ENCODE data around the gene SPDYE5.
A peak's percentile ranks its signal among the peaks of the same experiment; 100 is the strongest.

Gene SPDYE5

DNA sequence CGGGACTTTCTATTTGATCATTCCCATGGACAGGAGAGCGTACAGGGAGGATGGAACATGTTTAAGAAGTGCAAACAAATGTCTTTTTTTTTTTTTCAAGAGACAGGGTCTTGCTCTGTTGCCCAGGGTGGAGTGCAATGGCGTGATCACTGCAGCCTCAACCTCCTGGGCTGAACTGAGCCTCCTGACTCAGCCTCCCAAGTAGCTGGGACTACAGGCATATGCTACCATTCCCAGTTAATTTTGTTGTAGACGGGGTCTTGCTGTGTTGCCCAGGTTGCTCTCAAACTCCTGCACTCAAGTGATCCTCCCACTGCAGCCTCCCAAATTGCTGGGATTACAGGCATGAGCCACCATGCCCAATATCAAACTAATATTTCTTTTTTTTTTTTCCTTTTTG, 40.5 kb downstream of the SPDYE5 start:
- no peak for ATAC-seq (ENCODE audit: low read depth)

DNA sequence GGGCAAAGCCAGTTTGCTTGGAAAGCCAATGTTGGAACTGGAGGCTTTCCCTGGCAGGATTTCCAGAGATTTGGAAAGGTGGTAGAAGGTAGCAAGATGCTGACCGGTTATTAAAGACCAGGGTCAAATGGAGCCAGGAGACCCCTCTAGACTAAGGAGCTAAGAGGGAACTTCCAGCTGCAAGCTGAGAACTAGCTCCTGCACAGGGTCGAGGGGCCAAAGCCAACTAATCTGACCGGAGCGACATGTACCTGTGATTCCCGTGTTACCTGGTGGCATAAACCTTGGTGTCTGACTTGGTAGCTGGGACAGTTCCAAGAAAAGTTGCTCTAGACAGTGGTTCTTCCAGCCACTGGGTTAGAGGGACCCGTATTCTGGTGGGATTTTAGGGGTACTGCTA, 41.8 kb downstream of the SPDYE5 start:
- Histone ChIP-seq H3K27me3 (ENCODE audit: insufficient read depth, poor library complexity, severe bottlenecking) (no peaks in the 10 kb centered on the region), H3K36me3 (ENCODE audit: low read depth) (0 out of 2 replicates have a peak, but pooled peaks cover 2% of the 10 kb centered on the region), H3K4me3 (ENCODE audit: severe bottlenecking) (no peak overlapping the region), H3K9me3 (ENCODE audit: severe bottlenecking) (no peaks in the 10 kb centered on the region), H3K27ac (ENCODE audit: poor library complexity, severe bottlenecking) (no peak overlapping the region), H3K4me1 (ENCODE audit: insufficient read depth, poor library complexity, severe bottlenecking) (no peaks in the 10 kb centered on the region)
- TF ChIP-seq CTCF (IDR thresholded peaks at IDR 0.05; ENCODE audit: poor library complexity, severe bottlenecking) = no peak
- ATAC-seq (ENCODE audit: low read depth) (no peak), DNase-seq (ENCODE audit: low spot score) (peak; percentile 26)

More for the DNA sequence above, 40.5 kb downstream of the SPDYE5 start:
- no peaks in the 10 kb centered on the region for H3K36me3 ChIP-seq (ENCODE audit: low read depth)
- H3K9me3 ChIP-seq (ENCODE audit: severe bottlenecking) = no peaks in the 10 kb centered on the region
- H3K27ac ChIP-seq (ENCODE audit: poor library complexity, severe bottlenecking) = no peak overlapping the region
- TF ChIP-seq CTCF (IDR thresholded peaks at IDR 0.05; ENCODE audit: poor library complexity, severe bottlenecking) = no peak
- peak; percentile 2 for DNase-seq (ENCODE audit: low spot score)
- H3K27me3 ChIP-seq (ENCODE audit: insufficient read depth, poor library complexity, severe bottlenecking) = no peaks in the 10 kb centered on the region
- H3K4me3 ChIP-seq (ENCODE audit: severe bottlenecking) = no peak overlapping the region
- H3K4me1 ChIP-seq (ENCODE audit: insufficient read depth, poor library complexity, severe bottlenecking) = no peaks in the 10 kb centered on the region

DNA sequence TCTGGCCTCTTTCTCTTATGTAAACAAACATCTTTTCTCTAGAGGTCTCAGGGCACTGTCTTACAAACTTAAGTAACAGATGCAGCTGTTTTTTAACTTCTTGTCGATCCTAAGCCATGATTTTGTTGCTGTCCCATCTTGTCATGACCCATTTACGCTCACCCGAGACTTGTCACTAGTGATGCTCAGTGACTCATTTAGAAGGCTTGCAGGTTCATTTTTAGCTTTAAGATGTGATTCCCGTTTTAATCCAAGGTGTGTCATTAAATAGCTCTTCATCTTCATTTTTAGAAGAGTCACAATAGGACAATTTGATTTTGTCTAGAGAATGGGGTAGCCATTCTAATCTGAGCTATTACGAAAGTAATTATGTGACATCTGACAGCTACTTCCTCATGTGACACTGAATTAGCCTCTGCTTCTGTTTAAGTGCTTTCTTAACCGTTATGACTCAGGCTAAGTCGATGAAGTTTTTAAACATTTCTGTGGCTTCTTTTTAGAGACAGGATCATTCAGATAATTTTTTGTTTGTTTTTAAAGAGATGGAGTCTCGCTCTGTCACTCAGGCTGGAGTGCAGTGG, 42.7 kb downstream of the SPDYE5 start:
- Histone ChIP-seq H3K9me3 (ENCODE audit: severe bottlenecking) (no peaks in the 10 kb centered on the region), H3K36me3 (ENCODE audit: low read depth) (0 out of 2 replicates have a peak, but pooled peaks cover 4% of the 10 kb centered on the region), H3K27me3 (ENCODE audit: insufficient read depth, poor library complexity, severe bottlenecking) (no peaks in the 10 kb centered on the region), H3K4me1 (ENCODE audit: insufficient read depth, poor library complexity, severe bottlenecking) (no peaks in the 10 kb centered on the region), H3K4me3 (ENCODE audit: severe bottlenecking) (no peak overlapping the region), H3K27ac (ENCODE audit: poor library complexity, severe bottlenecking) (no peak overlapping the region)
- DNase-seq (ENCODE audit: low spot score) (no peak), ATAC-seq (ENCODE audit: low read depth) (no peak)
- TF ChIP-seq CTCF (IDR thresholded peaks at IDR 0.05; ENCODE audit: poor library complexity, severe bottlenecking) = no peak

GRCh38 chr7:75536491-75536890, 44.4 kb downstream of the SPDYE5 start:
- DNase-seq (ENCODE audit: low spot score) (peak; percentile 5), ATAC-seq (ENCODE audit: low read depth) (no peak)
- TF ChIP-seq CTCF (IDR thresholded peaks at IDR 0.05; ENCODE audit: poor library complexity, severe bottlenecking) = no peak
- H3K4me1 ChIP-seq (ENCODE audit: insufficient read depth, poor library complexity, severe bottlenecking) = no peaks in the 10 kb centered on the region
- H3K4me3 ChIP-seq (ENCODE audit: severe bottlenecking) = no peak overlapping the region
- no peak overlapping the region for H3K27ac ChIP-seq (ENCODE audit: poor library complexity, severe bottlenecking)
- 0 out of 2 replicates have a peak, but pooled peaks cover 4% of the 10 kb centered on the region for H3K36me3 ChIP-seq (ENCODE audit: low read depth)
- H3K9me3 ChIP-seq (ENCODE audit: severe bottlenecking) = no peaks in the 10 kb centered on the region
- H3K27me3 ChIP-seq (ENCODE audit: insufficient read depth, poor library complexity, severe bottlenecking) = no peaks in the 10 kb centered on the region

GRCh38 chr7:75536940-75537538, 44.9 kb downstream of the SPDYE5 start:
- ATAC-seq (ENCODE audit: low read depth) (no peak), DNase-seq (ENCODE audit: low spot score) (peak; percentile 42)
- no peak overlapping the region for H3K27ac ChIP-seq (ENCODE audit: poor library complexity, severe bottlenecking)
- no peak for TF ChIP-seq CTCF (IDR thresholded peaks at IDR 0.05; ENCODE audit: poor library complexity, severe bottlenecking)
- no peaks in the 10 kb centered on the region for H3K4me1 ChIP-seq (ENCODE audit: insufficient read depth, poor library complexity, severe bottlenecking)
- 0 out of 2 replicates have a peak, but pooled peaks cover 4% of the 10 kb centered on the region for H3K36me3 ChIP-seq (ENCODE audit: low read depth)
- no peak overlapping the region for H3K4me3 ChIP-seq (ENCODE audit: severe bottlenecking)
- H3K27me3 ChIP-seq (ENCODE audit: insufficient read depth, poor library complexity, severe bottlenecking) = no peaks in the 10 kb centered on the region
- H3K9me3 ChIP-seq (ENCODE audit: severe bottlenecking) = no peaks in the 10 kb centered on the region

All from RWPE2 (cell line).